HUES6 (cell line): ENCODE data around the gene CA5A.
"Not testable (repeated sequence)": the region's sequence is repeated elsewhere in the genome, so short reads cannot be mapped to it uniquely, and the experiment has no call there.

ENCODE experiments used
- H3K27ac ChIP-seq: 2 replicates; pipeline ENCODE4 v1.7.0; 2013; ENCODE audit warnings: low read depth, mild to moderate bottlenecking, low read length, inconsistent platforms
- H3K27me3 ChIP-seq: 2 replicates; pipeline ENCODE4 v1.6.1; 2013; ENCODE audit warnings: low read length; ENCODE audit not compliant: control insufficient read depth, insufficient read depth
- H3K36me3 ChIP-seq: 2 replicates; pipeline ENCODE4 v1.6.1; 2013; ENCODE audit warnings: low read length; ENCODE audit not compliant: control insufficient read depth, insufficient read depth
- H3K4me1 ChIP-seq: 2 replicates; pipeline ENCODE4 v1.6.1; 2013; ENCODE audit warnings: low read length; ENCODE audit not compliant: control insufficient read depth, insufficient read depth
- H3K4me3 ChIP-seq: 2 replicates; pipeline ENCODE4 v1.5.1; 2013; ENCODE audit warnings: low read depth, low read length
- H3K9ac ChIP-seq: one replicate; pipeline ENCODE4 v1.6.1; 2013; ENCODE audit warnings: mild to moderate bottlenecking, low read length
- H3K9me3 ChIP-seq: 2 replicates; pipeline ENCODE4 v1.6.1; 2013; ENCODE audit warnings: low read depth, low read length; ENCODE audit not compliant: control insufficient read depth, insufficient read depth

Gene CA5A

GRCh38 chr16:87908101-87908500 lies 28.2 kb downstream of the CA5A start:
- H3K27me3 ChIP-seq, H3K9ac ChIP-seq, H3K27ac ChIP-seq, H3K4me3 ChIP-seq, H3K9me3 ChIP-seq, H3K36me3 ChIP-seq, H3K4me1 ChIP-seq: not testable (repeated sequence)

- H3K9me3 ChIP-seq, H3K9ac ChIP-seq, H3K4me3 ChIP-seq, H3K36me3 ChIP-seq, H3K4me1 ChIP-seq, H3K27ac ChIP-seq, H3K27me3 ChIP-seq: not testable (repeated sequence)
Measured at GRCh38 chr16:87905521-87905920, 30.8 kb downstream of the CA5A start.

- not testable (repeated sequence) for H3K27ac ChIP-seq, H3K36me3 ChIP-seq, H3K9ac ChIP-seq, H3K9me3 ChIP-seq, H3K27me3 ChIP-seq, H3K4me1 ChIP-seq, H3K4me3 ChIP-seq
Measured at GRCh38 chr16:87904963-87905362, 31.4 kb downstream of the CA5A start.

GRCh38 chr16:87900489-87900888 lies 35.8 kb downstream of the CA5A start:
- not testable (repeated sequence) for H3K36me3 ChIP-seq, H3K27ac ChIP-seq, H3K27me3 ChIP-seq, H3K4me1 ChIP-seq, H3K4me3 ChIP-seq, H3K9me3 ChIP-seq, H3K9ac ChIP-seq

GRCh38 chr16:87897521-87898505 lies 38.5 kb downstream of the CA5A start:
- H3K36me3 ChIP-seq: no peaks in the 10 kb centered on the region
- no peak overlapping the region for H3K4me3 ChIP-seq
- no peak overlapping the region for H3K27ac ChIP-seq
- H3K27me3 ChIP-seq: no peaks in the 10 kb centered on the region
- H3K9ac ChIP-seq: no peak overlapping the region
- no peaks in the 10 kb centered on the region for H3K9me3 ChIP-seq
- H3K4me1 ChIP-seq: no peaks in the 10 kb centered on the region

GRCh38 chr16:87896924-87897520 lies 39.3 kb downstream of the CA5A start:
- H3K9ac ChIP-seq, H3K27me3 ChIP-seq, H3K4me3 ChIP-seq, H3K4me1 ChIP-seq, H3K27ac ChIP-seq, H3K36me3 ChIP-seq, H3K9me3 ChIP-seq: not testable (repeated sequence)

GRCh38 chr16:87896176-87896890 lies 40.0 kb downstream of the CA5A start:
- not testable (repeated sequence) for H3K9me3 ChIP-seq, H3K9ac ChIP-seq, H3K27me3 ChIP-seq, H3K27ac ChIP-seq, H3K4me1 ChIP-seq, H3K4me3 ChIP-seq, H3K36me3 ChIP-seq

- Histone ChIP-seq H3K9me3 (no peaks in the 10 kb centered on the region), H3K9ac (no peak overlapping the region), H3K4me1 (no peaks in the 10 kb centered on the region), H3K36me3 (no peaks in the 10 kb centered on the region), H3K27ac (no peak overlapping the region), H3K4me3 (no peak overlapping the region), H3K27me3 (no peaks in the 10 kb centered on the region)
Measured at GRCh38 chr16:87895641-87896141, 40.6 kb downstream of the CA5A start.

- H3K27me3 ChIP-seq, H3K36me3 ChIP-seq, H3K27ac ChIP-seq, H3K4me3 ChIP-seq, H3K4me1 ChIP-seq, H3K9ac ChIP-seq, H3K9me3 ChIP-seq: not testable (repeated sequence)
Measured at GRCh38 chr16:87894005-87894404, 42.3 kb downstream of the CA5A start.

GRCh38 chr16:87891764-87892163 lies 44.6 kb downstream of the CA5A start:
- Histone ChIP-seq H3K9me3 (no peaks in the 10 kb centered on the region), H3K27me3 (no peaks in the 10 kb centered on the region), H3K36me3 (no peaks in the 10 kb centered on the region), H3K9ac (no peak overlapping the region), H3K27ac (no peak overlapping the region), H3K4me1 (no peaks in the 10 kb centered on the region), H3K4me3 (no peak overlapping the region)

GRCh38 chr16:87889762-87890161 lies 46.6 kb downstream of the CA5A start:
- H3K27me3 ChIP-seq, H3K9ac ChIP-seq, H3K36me3 ChIP-seq, H3K9me3 ChIP-seq, H3K4me1 ChIP-seq, H3K27ac ChIP-seq, H3K4me3 ChIP-seq: not testable (repeated sequence)
